HG03097 (cell line): ENCODE results near the gene ORM2.
"Not testable (repeated sequence)": the region's sequence is repeated elsewhere in the genome, so short reads cannot be mapped to it uniquely, and the experiment has no call there.

Experiments used
- ATAC-seq: cut with Tn5 transposase; IDR thresholded peaks from one replicate; pipeline ENCODE4 v1.9.1; 2021; ENCODE audit not compliant: unreplicated experiment, low FRiP score

ORM2 gene

DNA sequence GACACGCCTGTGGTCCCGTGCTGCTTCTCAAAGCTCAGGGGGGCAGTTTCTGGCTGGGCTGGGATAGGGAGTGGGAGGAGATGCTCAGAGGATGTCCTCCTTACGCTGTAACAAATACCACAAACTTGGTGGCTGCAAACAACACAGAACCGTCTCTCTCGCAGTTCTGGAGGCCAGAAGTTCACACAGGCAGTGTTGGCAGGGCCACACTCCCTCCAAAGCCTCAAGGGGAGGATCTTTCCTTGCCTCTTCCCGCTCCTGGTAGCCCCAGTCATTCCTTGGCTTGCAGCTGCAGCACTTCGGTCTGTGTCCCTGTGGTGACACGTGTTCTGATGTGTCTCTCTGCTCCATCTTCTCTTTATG is 17.2 kb upstream of the ORM2 start:
- no peak for ATAC-seq

GRCh38 chr9:114313186-114313585 is 16.5 kb upstream of the ORM2 start:
- ATAC-seq = no peak

DNA sequence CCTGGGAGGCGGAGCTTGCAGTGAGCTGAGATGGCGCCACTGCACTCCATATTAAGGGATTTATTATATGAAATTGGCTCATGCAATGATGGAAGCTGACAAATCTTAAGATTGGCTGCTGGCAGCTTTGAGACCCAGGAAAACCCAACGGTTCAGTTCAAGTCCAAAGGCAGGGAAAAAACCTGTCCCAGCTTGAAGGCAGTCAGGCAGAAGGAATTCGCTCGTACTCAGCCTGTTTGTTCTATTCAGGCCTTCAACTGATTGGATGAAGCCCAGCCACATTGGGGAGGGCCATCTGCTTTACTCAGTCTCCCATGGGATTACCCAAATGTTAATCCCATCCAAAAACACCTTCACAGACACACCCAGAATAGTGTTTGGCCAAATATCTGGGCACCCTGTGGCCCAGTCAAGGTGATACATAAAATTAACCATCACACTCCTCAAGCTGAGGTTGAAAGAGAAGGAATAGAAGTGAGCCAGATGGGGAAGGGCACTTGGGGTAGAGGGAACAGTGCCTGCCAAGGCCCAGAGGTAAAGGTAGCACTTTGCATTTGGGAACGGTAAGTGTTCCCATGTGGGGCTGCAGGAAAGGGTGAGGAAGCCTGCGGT is 15.3 kb upstream of the ORM2 start:
- no peak for ATAC-seq

DNA sequence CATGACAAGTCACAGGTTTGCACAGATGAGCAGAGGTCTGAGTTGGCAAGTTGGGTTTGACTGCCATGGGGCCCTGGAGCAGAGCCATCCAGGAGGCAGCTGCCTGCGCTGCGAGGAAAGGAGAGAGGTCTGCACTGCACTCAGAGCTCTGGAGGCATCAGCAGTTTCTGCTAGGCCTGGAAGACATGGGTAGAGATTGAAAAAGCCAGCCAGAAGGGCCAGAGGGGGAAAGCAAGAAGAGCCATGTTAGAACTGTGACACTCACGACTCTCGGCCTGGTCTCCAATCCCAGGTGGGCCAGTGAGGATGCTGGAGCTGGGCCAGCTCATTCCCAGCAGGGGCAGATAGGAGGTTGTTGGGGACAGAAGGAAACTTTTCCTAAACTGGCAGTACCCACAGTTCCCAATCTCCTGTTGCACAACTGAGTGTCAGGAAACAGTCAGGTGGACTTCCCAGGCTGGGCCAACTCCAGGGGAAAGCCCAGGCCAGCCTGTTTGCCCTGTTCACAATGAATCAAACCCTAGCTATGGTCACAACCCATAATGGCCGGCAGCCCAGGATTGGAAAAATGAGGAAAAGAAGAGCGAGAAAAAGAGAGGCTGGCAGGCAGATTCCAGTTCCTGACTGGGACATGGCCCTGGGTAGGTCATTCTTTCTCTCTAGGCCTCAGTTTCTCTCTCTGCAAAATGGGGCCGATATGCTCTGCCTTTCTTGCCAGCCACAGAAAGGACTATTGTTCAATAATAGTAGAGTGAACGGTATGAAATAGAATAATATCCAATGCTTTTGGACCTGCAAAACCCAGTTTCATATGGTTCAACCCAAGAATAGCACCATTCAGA is 14.6 kb upstream of the ORM2 start:
- no peak for ATAC-seq

DNA sequence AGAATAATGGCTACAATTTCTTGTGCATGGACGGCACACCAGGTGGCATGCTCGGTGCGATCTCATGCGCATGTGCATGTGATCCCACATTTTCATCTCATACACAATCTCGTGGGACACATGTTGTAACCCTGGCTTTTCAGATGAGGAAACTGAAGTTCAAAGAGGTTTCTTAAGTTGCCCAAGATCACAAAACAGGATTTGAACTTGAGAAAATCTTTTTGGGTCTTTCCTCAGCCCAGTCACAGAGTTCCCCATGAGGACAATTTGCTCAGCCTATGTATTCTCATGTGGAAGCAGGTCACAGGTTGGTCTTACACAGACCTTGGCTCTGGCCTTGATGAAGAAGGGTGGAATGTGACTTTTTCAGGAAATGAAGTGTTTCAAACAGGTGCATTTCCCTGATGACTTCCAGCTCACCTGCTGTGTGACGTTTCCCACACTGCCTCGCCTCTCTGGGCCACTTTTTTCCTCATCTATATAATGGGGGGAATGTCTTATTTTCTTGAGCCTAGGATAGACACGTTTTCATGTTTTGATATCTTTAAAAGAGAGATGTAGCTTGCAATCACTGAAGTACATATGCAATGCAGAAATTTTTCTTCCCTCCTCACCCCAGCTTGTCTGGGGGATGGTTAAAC is 13.8 kb upstream of the ORM2 start:
- no peak for ATAC-seq

DNA sequence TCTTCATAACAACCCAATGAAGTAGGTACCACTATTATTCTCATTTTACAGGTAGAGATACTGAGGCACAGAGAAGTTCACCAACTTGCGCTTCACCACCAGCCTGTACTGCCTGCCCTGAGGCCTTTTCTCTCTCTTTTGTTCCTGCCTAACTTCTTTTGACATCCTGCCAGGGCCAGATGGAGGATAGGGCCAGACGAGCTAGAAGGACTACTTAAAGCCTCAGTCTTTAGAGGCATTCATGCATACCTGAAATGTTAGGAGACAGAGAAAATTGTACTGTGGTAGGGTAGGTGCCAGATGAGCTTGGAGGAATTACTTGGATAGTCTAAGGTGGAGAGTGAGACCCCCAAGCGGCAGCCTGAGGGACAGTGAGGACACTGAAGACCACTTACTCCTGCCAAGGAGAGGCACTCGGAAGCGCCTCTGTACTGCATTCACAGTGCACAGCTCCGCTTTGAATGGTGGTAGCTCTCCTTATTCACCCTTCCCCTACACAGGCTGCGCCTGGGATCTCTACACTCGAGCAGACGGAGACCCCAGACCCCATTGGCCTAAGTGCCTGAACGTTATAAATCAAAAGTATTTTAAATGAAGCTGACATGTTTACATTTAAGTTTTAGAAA is 13.0 kb upstream of the ORM2 start:
- no peak for ATAC-seq

DNA sequence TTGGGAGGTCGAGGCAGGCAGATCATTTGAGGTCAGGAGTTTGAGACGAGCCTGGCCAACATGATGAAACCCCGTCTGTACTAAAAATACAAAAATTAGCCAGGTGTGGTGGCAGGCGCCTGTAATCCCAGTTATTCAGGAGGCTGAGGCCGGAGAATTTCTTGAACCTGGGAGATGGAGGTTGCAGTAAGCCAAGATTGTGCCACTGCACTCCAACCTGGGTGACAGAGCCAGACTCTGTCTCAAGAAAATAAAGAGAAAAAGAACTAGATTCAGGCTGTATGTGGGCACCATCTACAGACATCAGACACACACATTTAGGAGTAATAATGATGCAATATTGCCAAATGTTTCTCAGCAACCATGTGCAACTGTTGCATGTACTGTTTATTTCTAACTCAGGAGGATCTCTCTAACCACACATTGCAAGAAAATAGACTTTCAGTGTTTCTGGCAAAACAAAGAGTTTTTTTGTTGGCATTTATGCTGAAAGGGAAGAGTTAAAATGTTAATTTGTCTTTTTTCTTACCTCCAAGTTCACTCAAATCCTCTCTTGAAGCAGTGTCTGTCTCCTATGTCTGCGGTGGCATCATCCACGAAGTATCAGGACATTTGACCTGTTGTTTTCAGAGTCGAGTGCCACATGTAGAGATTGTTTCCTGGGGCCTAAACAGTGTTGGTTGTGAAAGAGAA is 11.9 kb upstream of the ORM2 start:
- ATAC-seq = no peak

GRCh38 chr9:114318416-114318815 is 11.3 kb upstream of the ORM2 start:
- no peak for ATAC-seq

GRCh38 chr9:114319147-114319546 is 10.5 kb upstream of the ORM2 start:
- ATAC-seq = no peak

GRCh38 chr9:114320710-114321109 is 9.0 kb upstream of the ORM2 start:
- not testable (repeated sequence) for ATAC-seq

DNA sequence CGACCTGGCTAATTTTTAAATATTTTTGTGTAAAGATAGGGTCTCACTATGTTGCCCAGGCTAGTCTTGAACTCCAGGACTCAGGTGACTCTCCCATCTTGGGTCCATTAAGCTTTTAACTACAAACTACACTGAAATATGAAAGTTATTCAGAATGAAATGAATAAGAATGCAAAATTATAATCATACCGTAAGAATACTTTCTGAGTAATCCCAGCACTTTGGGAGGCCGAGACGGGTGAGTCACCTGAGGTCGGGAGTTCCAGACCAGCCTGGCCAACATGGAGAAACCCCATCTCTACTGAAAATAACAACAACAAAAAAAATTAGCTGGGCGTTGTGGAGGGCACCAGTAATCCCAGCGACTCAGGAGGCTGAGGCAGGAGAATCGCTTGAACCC is 7.9 kb upstream of the ORM2 start:
- no peak for ATAC-seq

DNA sequence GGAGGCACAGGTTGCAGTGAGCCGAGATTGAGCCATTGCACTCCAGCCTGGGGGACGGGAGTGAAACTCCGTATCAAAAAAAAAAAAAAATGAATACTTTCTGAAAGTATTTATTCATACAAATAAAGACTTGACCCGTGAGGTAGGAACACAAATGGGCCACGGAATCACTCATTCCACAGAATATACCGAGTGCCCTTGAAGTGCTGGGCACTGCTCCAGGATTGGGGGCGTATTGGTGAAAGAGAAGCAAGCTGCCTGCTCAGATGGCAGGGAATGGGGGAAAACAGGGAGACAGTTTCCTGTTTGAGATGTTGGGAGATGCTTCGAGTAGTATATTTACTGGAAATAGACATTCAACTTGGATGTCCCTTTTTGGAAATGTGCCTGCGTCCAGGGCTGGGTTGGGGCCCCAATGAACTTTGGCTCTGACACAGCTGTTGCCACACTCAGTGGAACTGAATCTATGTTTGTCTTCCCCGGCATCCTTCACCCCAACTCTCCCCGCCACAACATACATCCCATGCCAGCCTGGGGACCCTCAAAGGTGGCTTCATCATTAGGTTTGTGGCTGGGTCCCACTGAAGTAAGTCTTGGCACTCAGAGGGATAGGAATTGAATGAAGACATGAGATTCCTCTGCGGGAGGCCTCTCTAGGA is 7.4 kb upstream of the ORM2 start:
- ATAC-seq = not testable (repeated sequence)

DNA sequence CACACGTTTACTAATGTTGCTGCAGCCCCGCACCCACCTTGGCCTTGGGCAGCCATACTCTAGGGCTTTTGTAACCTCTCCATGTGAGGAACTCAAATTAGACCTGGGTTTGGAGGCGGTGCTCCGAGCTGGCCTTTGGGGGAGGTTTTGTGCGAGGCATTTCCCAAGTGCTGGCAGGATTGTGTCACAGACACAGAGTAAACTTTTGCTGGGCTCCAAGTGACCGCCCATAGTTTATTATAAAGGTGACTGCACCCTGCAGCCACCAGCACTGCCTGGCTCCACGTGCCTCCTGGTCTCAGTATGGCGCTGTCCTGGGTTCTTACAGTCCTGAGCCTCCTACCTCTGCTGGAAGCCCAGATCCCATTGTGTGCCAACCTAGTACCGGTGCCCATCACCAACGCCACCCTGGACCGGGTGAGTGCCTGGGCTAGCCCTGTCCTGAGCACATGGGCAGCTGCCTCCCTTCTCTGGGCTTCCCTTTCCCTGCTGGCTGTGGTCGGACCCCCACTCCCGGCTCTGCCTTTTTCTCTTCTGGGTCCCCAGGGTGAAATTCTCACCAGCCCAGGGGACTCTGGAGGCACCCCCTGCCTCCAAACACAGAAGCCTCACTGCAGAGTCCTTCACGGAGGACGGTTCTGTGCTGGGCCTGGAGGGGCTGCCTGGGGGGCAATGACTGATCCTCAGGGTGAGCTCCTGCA is 6.7 kb upstream of the ORM2 start, which contains the start of gene ORM1:
ORM1 (plus strand) TSS at position 268 of the 701 bp plus-strand sequence; CDS start at position 304, 36 bp downstream.
- ATAC-seq = not testable (repeated sequence)

DNA sequence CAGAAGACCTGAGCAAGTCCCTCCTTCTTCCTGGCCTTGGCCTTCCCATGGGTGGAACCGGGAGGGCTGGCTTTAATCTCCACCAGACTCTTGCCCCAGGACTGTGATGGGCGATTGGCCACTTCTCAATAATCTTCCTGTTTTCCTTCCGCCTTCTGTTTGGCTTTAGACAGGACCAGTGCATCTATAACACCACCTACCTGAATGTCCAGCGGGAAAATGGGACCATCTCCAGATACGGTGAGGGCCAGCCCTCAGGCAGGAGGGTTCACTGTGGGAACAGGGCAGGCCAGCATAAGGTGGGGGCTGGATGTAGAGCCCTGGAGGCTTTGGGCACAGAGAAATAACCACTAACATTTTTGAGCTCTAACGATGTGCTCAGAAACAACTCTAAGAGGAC is 5.8 kb upstream of the ORM2 start:
- not testable (repeated sequence) for ATAC-seq

- no peak for ATAC-seq
Measured at GRCh38 chr9:114324492-114324891, 5.2 kb upstream of the ORM2 start.

DNA sequence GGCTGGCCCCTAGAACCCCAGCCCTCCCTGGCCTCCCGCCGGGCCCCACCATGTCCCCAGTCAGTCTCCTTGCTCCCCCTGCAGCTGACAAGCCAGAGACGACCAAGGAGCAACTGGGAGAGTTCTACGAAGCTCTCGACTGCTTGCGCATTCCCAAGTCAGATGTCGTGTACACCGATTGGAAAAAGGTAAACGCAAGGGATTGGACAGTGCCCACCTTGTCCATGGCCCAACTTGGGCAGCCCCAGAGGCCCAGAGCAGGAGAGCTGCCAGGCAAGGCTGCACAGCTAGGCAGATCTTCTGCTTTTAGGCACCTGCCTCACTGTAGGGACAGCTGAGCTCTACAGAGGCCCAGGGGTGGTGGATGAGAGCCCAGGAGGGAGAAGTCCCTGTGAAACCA is 4.7 kb upstream of the ORM2 start:
- ATAC-seq = not testable (repeated sequence)

- ATAC-seq = not testable (repeated sequence)
Measured at GRCh38 chr9:114325684-114326254, 3.9 kb upstream of the ORM2 start.

DNA sequence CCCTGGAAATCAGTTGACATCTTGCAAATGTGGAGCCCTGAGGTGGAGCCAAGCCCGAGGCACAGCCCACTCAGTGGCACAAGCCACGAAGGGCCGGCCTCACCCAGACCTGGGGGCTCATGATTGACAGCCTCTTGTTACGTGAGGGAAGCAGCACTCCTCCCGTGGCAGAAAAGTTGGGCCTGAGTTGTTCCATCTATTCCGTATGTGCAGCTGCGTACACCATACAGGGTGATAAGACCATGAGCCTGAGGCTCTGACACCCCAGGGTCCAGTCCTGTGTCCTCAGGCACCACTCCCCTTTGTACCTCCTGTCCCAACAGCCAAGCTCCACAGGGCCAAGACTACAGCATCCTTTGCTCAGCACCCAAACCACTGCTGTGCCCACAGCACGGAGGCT is 1.9 kb upstream of the ORM2 start:
- no peak for ATAC-seq

GRCh38 chr9:114328357-114328820 is 1.3 kb upstream of the ORM2 start:
- not testable (repeated sequence) for ATAC-seq
